Skeletal muscle cell (primary cell): Measurements from ENCODE around the gene CADM1.
A peak's percentile ranks its signal among the peaks of the same experiment; 100 is the strongest.

ENCODE experiments used
- DNase-seq: peaks from one replicate; pipeline ENCODE4 v3.0.0-alpha.2; 2010; ENCODE audit warnings: low read depth
- H3K4me3 ChIP-seq: 2 replicates; pipeline ENCODE4 v1.5.1; 2011; ENCODE audit warnings: low read depth, mild to moderate bottlenecking, control low read depth, low read length, moderate library complexity

The CADM1 gene

GRCh38 chr11:115206365-115207022, 297.7 kb downstream of the CADM1 start:
- H3K4me3 ChIP-seq = no peak overlapping the region
- no peak for DNase-seq

GRCh38 chr11:115202900-115203552, 301.2 kb downstream of the CADM1 start:
- no peak for DNase-seq
- H3K4me3 ChIP-seq = no peak overlapping the region

GRCh38 chr11:115202074-115202473, 302.1 kb downstream of the CADM1 start:
- H3K4me3 ChIP-seq = no peak overlapping the region
- DNase-seq = no peak

- H3K4me3 ChIP-seq = no peak overlapping the region
Measured at GRCh38 chr11:115201111-115201792, 303.0 kb downstream of the CADM1 start.

GRCh38 chr11:115199481-115200069, 304.6 kb downstream of the CADM1 start:
- DNase-seq = no peak
- H3K4me3 ChIP-seq = no peak overlapping the region

More at GRCh38 chr11:115201111-115201792, 303.0 kb downstream of the CADM1 start:
- peak; percentile 68 for DNase-seq

GRCh38 chr11:115198321-115198741, 305.9 kb downstream of the CADM1 start:
- DNase-seq = no peak
- H3K4me3 ChIP-seq = no peak overlapping the region

- H3K4me3 ChIP-seq = no peak overlapping the region
- no peak for DNase-seq
Measured at GRCh38 chr11:115197433-115197832, 306.8 kb downstream of the CADM1 start.

- DNase-seq = no peak
- no peak overlapping the region for H3K4me3 ChIP-seq
Measured at GRCh38 chr11:115197031-115197430, 307.2 kb downstream of the CADM1 start.

- DNase-seq = peak; percentile 27
- no peak overlapping the region for H3K4me3 ChIP-seq
Measured at GRCh38 chr11:115194802-115195110, 309.5 kb downstream of the CADM1 start.

GRCh38 chr11:115193914-115194801, 310.1 kb downstream of the CADM1 start:
- DNase-seq = no peak

GRCh38 chr11:115191761-115192160, 312.5 kb downstream of the CADM1 start:
- no peak for DNase-seq
- no peak overlapping the region for H3K4me3 ChIP-seq

More at GRCh38 chr11:115193914-115194801, 310.1 kb downstream of the CADM1 start:
- no peak overlapping the region for H3K4me3 ChIP-seq

- no peak overlapping the region for H3K4me3 ChIP-seq
- DNase-seq = no peak
Measured at GRCh38 chr11:115190196-115190595, 314.0 kb downstream of the CADM1 start.

GRCh38 chr11:115188898-115189278, 315.3 kb downstream of the CADM1 start:
- DNase-seq = no peak
- no peak overlapping the region for H3K4me3 ChIP-seq

GRCh38 chr11:115188188-115188897, 315.9 kb downstream of the CADM1 start:
- no peak overlapping the region for H3K4me3 ChIP-seq
- DNase-seq = no peak

GRCh38 chr11:115185931-115186330, 318.3 kb downstream of the CADM1 start:
- no peak for DNase-seq
- H3K4me3 ChIP-seq = no peak overlapping the region

- DNase-seq = no peak
Measured at GRCh38 chr11:115185507-115185906, 318.7 kb downstream of the CADM1 start.

GRCh38 chr11:115184901-115185300, 319.3 kb downstream of the CADM1 start:
- DNase-seq = no peak
- no peak overlapping the region for H3K4me3 ChIP-seq

More at GRCh38 chr11:115185507-115185906, 318.7 kb downstream of the CADM1 start:
- no peak overlapping the region for H3K4me3 ChIP-seq

GRCh38 chr11:115183830-115184229, 320.4 kb downstream of the CADM1 start:
- no peak for DNase-seq
- no peak overlapping the region for H3K4me3 ChIP-seq

- no peak for DNase-seq
- H3K4me3 ChIP-seq = no peak overlapping the region
Measured at GRCh38 chr11:115183136-115183535, 321.1 kb downstream of the CADM1 start.
